Stomach (tissue), 19 donors: ENCODE data around the gene ERGIC3. TPM values are rescaled to one million over a fixed set of nuclear protein-coding genes. Genes with fewer than 3 reads are reported as not detected.

Source experiments
- DNase-seq, 2 donors: peaks; one replicate each; pipeline versions ENCODE4 v3.0.0 to v3.0.0-alpha.2; 2013 to 2019
- H3K27ac ChIP-seq, 5 donors: fragments of 200-600 bp in 4 of 5; sonication (generic) in 4 of 5; one replicate each; pipeline ENCODE4 v1.5.1; 2013 to 2019; ENCODE audit warnings: mild to moderate bottlenecking in 1 of 5, moderate library complexity in 1 of 5
- H3K27me3 ChIP-seq, 3 donors: fragments of 200-600 bp; sonication (generic); one replicate each; pipeline ENCODE4 v1.5.1; 2017 to 2019; ENCODE audit warnings: mixed run types in 1 of 3
- H3K36me3 ChIP-seq, 4 donors: fragments of 200-600 bp; sonication (generic); 1 replicate in 3 of 4; 2 replicates in 1 of 4; pipeline ENCODE4 v1.5.1; 2016 to 2019
- H3K4me1 ChIP-seq, 4 donors: fragments of 200-600 bp; sonication (generic); one replicate each; pipeline ENCODE4 v1.5.1; 2016 to 2019
- H3K4me3 ChIP-seq, 4 donors: fragments of 200-600 bp; sonication (generic) in 3 of 4; one replicate each; pipeline ENCODE4 v1.5.1; 2016 to 2019; ENCODE audit warnings: mild to moderate bottlenecking in 1 of 4
- H3K9me3 ChIP-seq, 4 donors: fragments of 200-600 bp; sonication (generic); one replicate each; pipeline ENCODE4 v1.5.1; 2016 to 2019
- CTCF ChIP-seq, 7 experiments: fragments of 450-650 bp in 4 of 7; fragments of 200-600 bp in 3 of 7; sonication (generic) in 3 of 7; IDR thresholded peaks; one replicate each; pipeline ENCODE4 v1.5.1; 2016 to 2019; ENCODE audit warnings: antibody characterized with exemption in 7 of 7, control low read depth in 2 of 7, mild to moderate bottlenecking in 1 of 7
- EP300 ChIP-seq: sonication (generic); formaldehyde crosslinking; IDR thresholded peaks from one replicate; pipeline ENCODE4 v1.6.1; 2017; ENCODE audit warnings: antibody characterized with exemption
- POLR2A ChIP-seq, 4 donors: fragments of 450-650 bp; IDR thresholded peaks; one replicate each; pipeline ENCODE4 v1.6.1; 2016; ENCODE audit warnings: antibody characterized with exemption in 4 of 4, control low read depth in 2 of 4, mild to moderate bottlenecking in 1 of 4, moderate library complexity in 1 of 4
- POLR2AphosphoS5 ChIP-seq, 3 donors: sonication (generic); formaldehyde crosslinking; IDR thresholded peaks; one replicate each; pipeline ENCODE4 v1.6.1; 2016; ENCODE audit warnings: antibody characterized with exemption in 3 of 3
- WGBS, 5 donors: extraction: QIAGEN DNeasy Blood & Tissue Kit in 3 of 5; methylation state at CpG; one replicate each; pipeline versions ENCODE4 v1.1.5 to v1.1.7; 2013 to 2018; 5-methylcytosine and 5-hydroxymethylcytosine counted together
- intact Hi-C: fragments of 100-400 bp; cut with DNase I; formaldehyde crosslinking; loops from one replicate; pipeline ENCODE4 v1.15.1; 2023; ENCODE audit warnings: low total_unique reads
- long read RNA-seq, 10 donors: transcript quantifications; one replicate each; lab custom pipeline, GENCODE V29; 2026
- polyA plus RNA-seq, 3 donors: library from polyadenylated mRNA; stranded (reverse); fragments of 200-250 nt; gene quantifications; one replicate each; pipeline ENCODE4 v1.2.3, GENCODE V29; 2013
- total RNA-seq, 5 donors: library from RNA; depleted of rRNA; stranded (reverse); fragments of >200 nt; gene quantifications; one replicate each; pipeline versions ENCODE4 v1.1.0 to v1.2.3, GENCODE V29; 2014 to 2016
- donor health status: healthy with polysubstance abuse.
- donor health status: Bipolar disorder and iron deficiency.
- donor health status: healthy.

ERGIC3 gene
- total RNA-seq (100 to 1,000 TPM in 4 of 5 donors, 10 to 100 TPM in 1; 32.1 to 302 (median 241) TPM), polyA plus RNA-seq (100 to 1,000 TPM; 194 to 227 (median 213) TPM)
- long read RNA-seq, donor 1, transcript ERGIC3-202 (13 exons, 1,359 nt): major isoform, 37 of 85 reads
- long read RNA-seq, donor 1, partial matches to known transcripts: 42 of 85 reads
- long read RNA-seq, donor 1, other reads (novel, unspliced or antisense): 0 of 85 reads
- long read RNA-seq, donor 2, transcript ERGIC3-202 (13 exons, 1,359 nt): major isoform, 66 of 135 reads
- long read RNA-seq, donor 2, partial matches to known transcripts: 61 of 135 reads
- long read RNA-seq, donor 2, other reads (novel, unspliced or antisense): 0 of 135 reads
- long read RNA-seq, donor 3, transcript ERGIC3-202 (13 exons, 1,359 nt): major isoform, 44 of 89 reads
- long read RNA-seq, donor 3, transcript ERGIC3-216 (3 exons, 766 nt): minor isoform, 7 of 89 reads
- long read RNA-seq, donor 3, partial matches to known transcripts: 34 of 89 reads
- long read RNA-seq, donor 3, other reads (novel, unspliced or antisense): 0 of 89 reads
- long read RNA-seq, donor 4, transcript ERGIC3-202 (13 exons, 1,359 nt): major isoform, 10 of 10 reads
- long read RNA-seq, donor 4, partial matches to known transcripts: 0 of 10 reads
- long read RNA-seq, donor 4, other reads (novel, unspliced or antisense): 0 of 10 reads
- long read RNA-seq, donor 5, transcript ERGIC3-216 (3 exons, 766 nt): minor isoform, 5 of 117 reads
- long read RNA-seq, donor 5, transcript ERGIC3-202 (13 exons, 1,359 nt): major isoform, 61 of 117 reads
- long read RNA-seq, donor 5, partial matches to known transcripts: 44 of 117 reads
- long read RNA-seq, donor 5, other reads (novel, unspliced or antisense): 0 of 117 reads
- long read RNA-seq, donor 6, transcript ERGIC3-216 (3 exons, 766 nt): minor isoform, 11 of 418 reads
- long read RNA-seq, donor 6, transcript ERGIC3-215 (4 exons, 584 nt): minor isoform, 5 of 418 reads
- long read RNA-seq, donor 6, transcript ERGIC3-202 (13 exons, 1,359 nt): major isoform, 164 of 418 reads
- long read RNA-seq, donor 6, partial matches to known transcripts: 226 of 418 reads
- long read RNA-seq, donor 6, other reads (novel, unspliced or antisense): 5 of 418 reads
- long read RNA-seq, donor 7, transcript ERGIC3-215 (4 exons, 584 nt): minor isoform, 6 of 132 reads
- long read RNA-seq, donor 7, transcript ERGIC3-202 (13 exons, 1,359 nt): major isoform, 57 of 132 reads
- long read RNA-seq, donor 7, transcript ERGIC3-216 (3 exons, 766 nt): minor isoform, 8 of 132 reads
- long read RNA-seq, donor 7, partial matches to known transcripts: 57 of 132 reads
- long read RNA-seq, donor 7, other reads (novel, unspliced or antisense): 0 of 132 reads
- long read RNA-seq, donor 8, transcript ERGIC3-202 (13 exons, 1,359 nt): major isoform, 92 of 210 reads
- long read RNA-seq, donor 8, transcript ERGIC3-216 (3 exons, 766 nt): minor isoform, 7 of 210 reads
- long read RNA-seq, donor 8, partial matches to known transcripts: 101 of 210 reads
- long read RNA-seq, donor 8, other reads (novel, unspliced or antisense): 0 of 210 reads
- long read RNA-seq, donor 9, transcript ERGIC3-202 (13 exons, 1,359 nt): major isoform, 63 of 152 reads
- long read RNA-seq, donor 9, transcript ERGIC3-216 (3 exons, 766 nt): minor isoform, 12 of 152 reads
- long read RNA-seq, donor 9, partial matches to known transcripts: 73 of 152 reads
- long read RNA-seq, donor 9, other reads (novel, unspliced or antisense): 0 of 152 reads
- long read RNA-seq, donor 10, transcript ERGIC3-202 (13 exons, 1,359 nt): major isoform, 48 of 88 reads
- long read RNA-seq, donor 10, partial matches to known transcripts: 32 of 88 reads
- long read RNA-seq, donor 10, other reads (novel, unspliced or antisense): 0 of 88 reads

GRCh38 chr20:35541783-35542662 lies at the start of gene ERGIC3:
Gene ERGIC3 (plus strand): TSS chr20:35542078. CDS start chr20:35542098, 20 bp downstream.
- DNase-seq: peak; percentile 98 to 99
- Histone ChIP-seq H3K27me3 (no peaks in the 10 kb centered on the region), H3K9me3 (no peaks in the 10 kb centered on the region), H3K36me3 (peaks cover 0 to 39% (median 36%) of the 10 kb centered on the region in 4 donors), H3K4me3 (peak within 1 kb of the TSS; percentile 70 to 94 (median 74)), H3K4me1 (peaks cover 16 to 35% (median 30%) of the 10 kb centered on the region in 4 donors), H3K27ac (peak within 1 kb of the TSS; percentile 83 to 89 (median 86))
- WGBS, 5 donors: 3 to 8% (median 5%) methylated on average over 38 to 57 of the region's 57 CpGs
- TF ChIP-seq POLR2AphosphoS5 (IDR thresholded peaks at IDR 0.05) (peak in 2 of 3 donors; percentile 51 to 88), CTCF (IDR thresholded peaks at IDR 0.05) (peak in 1 of 7 experiments; percentile 8), POLR2A (IDR thresholded peaks at IDR 0.05) (no peak), EP300 (no peak)
- intact Hi-C loops: no loop called here

GRCh38 chr20:35492352-35492751 lies 49.5 kb upstream of the ERGIC3 start:
- intact Hi-C loops: no loop called here

More at GRCh38 chr20:35492352-35492751, 49.5 kb upstream of the ERGIC3 start:
- Histone ChIP-seq H3K27me3 (no peaks in the 10 kb centered on the region), H3K4me1 (peaks cover 0 to 16% (median 0%) of the 10 kb centered on the region in 4 donors), H3K9me3 (no peaks in the 10 kb centered on the region), H3K36me3 (peaks cover 60 to 99% (median 93%) of the 10 kb centered on the region in 4 donors), H3K4me3 (no peak overlapping the region), H3K27ac (no peak overlapping the region)
- 94 to 98% (median 96%) methylated on average over 6 of the region's 6 CpGs for WGBS, 5 donors
- DNase-seq: no peak
- TF ChIP-seq CTCF (IDR thresholded peaks at IDR 0.05): no peak
- no peak for TF ChIP-seq POLR2A (IDR thresholded peaks at IDR 0.05)
- TF ChIP-seq EP300: no peak
- no peak for TF ChIP-seq POLR2AphosphoS5 (IDR thresholded peaks at IDR 0.05)
